Measurements from ENCODE around the gene CR1L. TPM values are rescaled to one million over a fixed set of nuclear protein-coding genes. Genes with fewer than 3 reads are reported as not detected.
"Not testable (repeated sequence)": the region's sequence is repeated elsewhere in the genome, so short reads cannot be mapped to it uniquely, and the experiment has no call there.

The CR1L gene
- total RNA-seq, 2 donors from 2014 or later = not detected

DNA sequence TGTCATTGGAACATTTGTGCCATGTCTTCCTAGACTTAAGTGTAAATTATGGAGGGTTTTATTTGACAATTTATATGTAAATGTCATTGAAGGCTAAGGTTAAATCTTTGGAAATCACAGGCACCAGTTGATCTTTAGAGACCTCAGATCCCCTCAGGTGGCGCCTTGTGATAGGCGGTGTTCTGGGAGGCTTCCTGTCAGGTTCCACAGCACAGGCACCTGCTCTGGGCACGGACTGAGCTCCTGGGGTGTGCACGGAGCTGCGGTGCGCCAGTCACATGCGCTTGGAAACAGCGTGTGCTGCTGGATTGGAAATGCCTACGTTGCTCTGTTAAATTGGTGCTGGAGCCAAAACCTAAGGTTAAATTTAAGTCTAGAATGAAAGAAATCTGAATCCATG is 119.0 kb downstream of the CR1L start:
- Histone ChIP-seq H3K4me1 (no peaks in the 10 kb centered on the region), H3K27ac (no peak overlapping the region), H3K4me3 (no peak overlapping the region), H3K27me3 (no peaks in the 10 kb centered on the region), H3K9me3 (no peaks in the 10 kb centered on the region), H3K36me3 (replicated peaks in 1 of 2; ENCODE audit: insufficient read depth in 1 of 2, low read depth in 2 of 2) (peaks cover 10 to 34% of the 10 kb centered on the region in 2 donors)
- intact Hi-C loops (cut with DNase I) = no loop called here
- DNase-seq = no peak
- no peak for TF ChIP-seq POLR2A (IDR thresholded peaks at IDR 0.05)
- TF ChIP-seq, protein P1, sequence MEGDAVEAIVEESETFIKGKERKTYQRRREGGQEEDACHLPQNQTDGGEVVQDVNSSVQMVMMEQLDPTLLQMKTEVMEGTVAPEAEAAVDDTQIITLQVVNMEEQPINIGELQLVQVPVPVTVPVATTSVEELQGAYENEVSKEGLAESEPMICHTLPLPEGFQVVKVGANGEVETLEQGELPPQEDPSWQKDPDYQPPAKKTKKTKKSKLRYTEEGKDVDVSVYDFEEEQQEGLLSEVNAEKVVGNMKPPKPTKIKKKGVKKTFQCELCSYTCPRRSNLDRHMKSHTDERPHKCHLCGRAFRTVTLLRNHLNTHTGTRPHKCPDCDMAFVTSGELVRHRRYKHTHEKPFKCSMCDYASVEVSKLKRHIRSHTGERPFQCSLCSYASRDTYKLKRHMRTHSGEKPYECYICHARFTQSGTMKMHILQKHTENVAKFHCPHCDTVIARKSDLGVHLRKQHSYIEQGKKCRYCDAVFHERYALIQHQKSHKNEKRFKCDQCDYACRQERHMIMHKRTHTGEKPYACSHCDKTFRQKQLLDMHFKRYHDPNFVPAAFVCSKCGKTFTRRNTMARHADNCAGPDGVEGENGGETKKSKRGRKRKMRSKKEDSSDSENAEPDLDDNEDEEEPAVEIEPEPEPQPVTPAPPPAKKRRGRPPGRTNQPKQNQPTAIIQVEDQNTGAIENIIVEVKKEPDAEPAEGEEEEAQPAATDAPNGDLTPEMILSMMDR (IDR thresholded peaks at IDR 0.05) = no peak
- WGBS, 2 donors = 91 to 93% methylated on average over 5 to 9 of the region's 9 CpGs
- ATAC-seq = no peak

DNA sequence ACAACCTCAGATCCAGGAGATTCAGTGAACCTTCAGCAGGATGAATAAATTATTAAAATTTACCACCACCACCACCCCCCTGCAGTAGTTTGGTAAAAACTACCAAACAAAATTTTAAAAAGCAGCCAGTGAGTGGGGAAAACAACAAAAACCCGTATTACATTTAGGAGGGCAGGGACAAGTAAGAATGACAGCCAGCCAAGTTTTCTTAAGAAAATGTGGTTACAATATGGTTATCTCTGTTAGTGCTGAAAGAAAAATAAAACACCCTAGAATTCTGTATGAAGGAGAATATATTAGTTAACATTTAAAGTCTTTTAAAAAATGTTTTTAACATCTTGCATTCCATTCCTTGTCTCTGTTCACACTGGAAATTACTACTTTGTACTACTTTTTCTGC is 121.6 kb downstream of the CR1L start:
- H3K9me3 ChIP-seq = no peaks in the 10 kb centered on the region

DNA sequence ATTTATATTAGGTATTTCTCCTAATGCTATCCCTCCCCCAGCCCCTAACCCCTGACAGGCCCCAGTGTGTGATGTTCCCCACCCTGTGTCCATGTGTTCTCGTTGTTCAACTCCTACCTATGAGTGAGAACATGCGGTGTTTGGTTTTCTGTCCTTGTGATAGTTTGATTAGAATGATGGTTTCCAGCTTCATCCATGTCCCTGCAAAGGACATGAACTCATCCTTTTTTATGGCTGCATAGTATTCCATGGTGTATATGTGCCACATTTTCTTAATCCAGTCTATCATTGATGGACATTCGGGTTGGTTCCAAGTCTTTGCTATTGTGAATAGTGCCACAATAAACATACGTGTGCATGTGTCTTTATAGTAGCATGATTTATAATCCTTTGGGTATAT is 125.6 kb downstream of the CR1L start:
- H3K36me3 ChIP-seq (replicated peaks in 1 of 2; ENCODE audit: insufficient read depth in 1 of 2, low read depth in 2 of 2); H3K9me3 ChIP-seq; ATAC-seq; H3K27ac ChIP-seq; DNase-seq; H3K27me3 ChIP-seq; H3K4me3 ChIP-seq; intact Hi-C loops (cut with DNase I): not testable (repeated sequence)
- WGBS, 2 donors = 96 to 100% methylated on average over 4 of the region's 4 CpGs
- peaks cover 11% of the 10 kb centered on the region for H3K4me1 ChIP-seq

More for the DNA sequence above, 121.6 kb downstream of the CR1L start:
- ATAC-seq (no peak), DNase-seq (no peak)
- TF ChIP-seq POLR2A (IDR thresholded peaks at IDR 0.05) = no peak
- TF ChIP-seq, protein P1 (IDR thresholded peaks at IDR 0.05) = no peak
- WGBS, 2 donors = 59 to 76% methylated on average over 1 of the region's 1 CpG
- H3K4me3 ChIP-seq = no peak overlapping the region
- no peak overlapping the region for H3K27ac ChIP-seq
- H3K4me1 ChIP-seq = no peaks in the 10 kb centered on the region
- no peaks in the 10 kb centered on the region for H3K27me3 ChIP-seq
- peaks cover 10 to 21% of the 10 kb centered on the region in 2 donors for H3K36me3 ChIP-seq (replicated peaks in 1 of 2; ENCODE audit: insufficient read depth in 1 of 2, low read depth in 2 of 2)
- intact Hi-C loops (cut with DNase I) = no loop called here

Small RNA genes within 50 kb of the gene (small RNA-seq; reads per million reads assigned to genes)
- gene RNA5SP534 = not detected

Other genes with a start within 250 kb of the CR1L start
- gene CR2, start 190.8 kb upstream of the CR1L start, total RNA-seq = not detected
- gene CR1, start 149.0 kb upstream of the CR1L start, total RNA-seq = 1 to 10 TPM in 1 of 2 donors, under 1 TPM in 1; 0.33 to 1.3 TPM
- 100 to 1,000 TPM; 162 to 175 TPM for gene CD46, start 106.9 kb downstream of the CR1L start, total RNA-seq